ENCODE measurements around the gene CHRNA1.

The CHRNA1 gene

DNA sequence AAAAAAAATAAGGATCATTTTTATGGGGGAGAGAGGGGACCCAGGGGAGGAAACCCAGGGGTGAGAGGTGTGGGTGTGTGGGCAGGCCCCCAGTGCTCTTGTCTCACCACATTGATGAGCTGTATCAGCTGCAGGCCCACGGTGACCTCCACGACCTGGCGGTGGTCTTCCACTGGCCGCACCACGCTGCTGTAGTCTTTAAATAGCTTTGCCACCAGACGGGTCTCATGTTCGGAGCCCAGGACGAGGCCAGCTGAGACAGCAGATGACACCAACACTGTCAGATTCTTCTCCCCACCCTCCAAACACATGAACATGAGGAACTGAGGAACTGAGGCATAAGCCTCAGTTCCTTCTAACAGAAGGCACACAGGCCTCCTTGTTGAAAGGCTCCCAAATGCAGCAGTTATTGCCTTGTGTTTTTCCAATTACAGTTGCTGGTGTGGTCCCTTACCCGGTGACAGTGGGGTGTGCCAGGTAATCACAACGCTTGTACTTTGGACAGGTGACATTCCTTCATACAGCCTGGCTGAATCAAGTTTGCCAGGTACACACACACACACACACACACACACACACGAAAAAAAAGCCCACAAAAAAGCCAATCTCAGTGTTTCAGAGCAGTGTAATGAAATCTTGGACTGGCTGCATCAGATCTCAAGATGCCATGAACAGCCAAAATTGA, 4.7 kb downstream of the CHRNA1 start:
- no peak for DNase-seq

DNA sequence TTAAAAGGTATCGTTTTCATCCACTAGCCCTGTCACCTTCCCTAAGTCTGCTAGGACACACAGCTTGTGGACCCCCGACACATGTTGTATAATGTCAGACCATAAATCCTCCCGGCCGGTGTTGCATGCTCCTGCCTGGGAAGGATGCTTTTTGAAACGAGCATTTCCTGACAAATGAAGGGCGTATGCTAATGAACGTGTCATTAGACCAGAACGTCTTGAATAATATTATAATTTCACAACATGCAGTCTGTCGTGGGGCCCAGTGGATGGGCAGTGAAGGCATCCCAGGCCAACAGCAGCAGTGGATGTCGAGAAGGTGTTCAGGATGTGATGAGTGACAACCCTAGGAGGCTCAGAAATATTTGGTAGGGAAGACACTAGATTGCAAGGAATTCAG, 7.5 kb downstream of the CHRNA1 start:
- peak; percentile 40 for DNase-seq

DNA sequence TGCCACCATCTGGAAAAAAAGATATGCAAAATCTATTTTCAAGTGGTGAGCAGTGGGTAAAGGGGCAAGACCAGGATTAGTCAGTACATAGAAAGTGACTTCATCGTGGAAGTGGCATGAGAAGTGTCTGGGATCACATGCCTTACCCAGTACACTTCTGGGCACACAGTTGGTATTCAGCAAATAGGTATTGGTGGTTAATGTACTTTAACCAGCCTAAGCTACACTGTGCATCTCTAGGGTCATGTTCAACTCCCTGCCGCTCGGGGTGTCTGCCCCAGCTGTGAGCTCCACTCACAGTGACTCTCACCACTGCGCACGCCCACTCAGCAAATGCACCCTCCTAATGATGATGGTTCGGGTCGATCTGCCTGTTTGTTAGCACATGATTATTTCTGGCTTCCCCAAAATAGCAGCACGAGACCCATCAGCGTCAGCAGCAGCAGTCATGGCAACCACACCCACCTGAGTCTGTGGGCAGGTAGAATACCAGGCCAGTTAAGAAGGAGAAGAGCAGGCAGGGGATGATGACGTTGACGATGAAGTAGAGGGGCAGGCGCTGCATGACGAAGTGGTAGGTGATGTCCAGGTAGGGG, 11.1 kb downstream of the CHRNA1 start:
- DNase-seq = no peak

GRCh38 chr2:174752403-174753037, 11.8 kb downstream of the CHRNA1 start:
- no peak for DNase-seq

DNA sequence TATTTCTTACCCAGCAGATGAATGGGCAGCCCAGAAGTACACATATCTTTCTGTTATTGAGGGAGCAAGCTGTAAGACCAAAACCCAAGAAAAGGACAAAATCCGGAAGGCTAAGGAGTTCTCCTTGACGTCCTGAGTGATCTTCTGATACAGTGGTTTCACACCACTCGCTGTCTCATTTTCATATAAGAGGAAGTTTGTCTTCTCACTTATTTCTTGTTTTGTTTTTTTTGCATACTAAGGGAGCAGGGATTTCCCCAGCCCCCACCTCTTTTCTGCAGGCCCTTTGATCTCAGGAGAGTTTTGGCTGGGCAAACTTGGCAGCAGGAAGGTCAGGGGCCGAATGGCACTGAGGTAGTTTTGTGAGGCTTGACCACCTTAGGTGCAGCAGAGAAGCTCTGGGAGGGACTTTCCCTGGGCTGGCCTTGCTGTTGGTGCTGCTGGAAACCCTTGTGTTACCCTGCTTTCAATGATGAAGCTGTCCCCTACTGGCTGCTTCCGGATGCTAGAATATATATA, 13.3 kb downstream of the CHRNA1 start:
- DNase-seq = no peak

- DNase-seq = no peak
These were observed 14.5 kb downstream of the CHRNA1 start for GRCh38 chr2:174749793-174750192.

- DNase-seq = peak; percentile 10
These were observed 15.3 kb downstream of the CHRNA1 start for GRCh38 chr2:174748948-174749347.

GRCh38 chr2:174745142-174745541, 19.1 kb downstream of the CHRNA1 start:
- DNase-seq = no peak

GRCh38 chr2:174744111-174744510, 20.2 kb downstream of the CHRNA1 start:
- DNase-seq = no peak

GRCh38 chr2:174740721-174741120, 23.6 kb downstream of the CHRNA1 start:
- DNase-seq = no peak

DNA sequence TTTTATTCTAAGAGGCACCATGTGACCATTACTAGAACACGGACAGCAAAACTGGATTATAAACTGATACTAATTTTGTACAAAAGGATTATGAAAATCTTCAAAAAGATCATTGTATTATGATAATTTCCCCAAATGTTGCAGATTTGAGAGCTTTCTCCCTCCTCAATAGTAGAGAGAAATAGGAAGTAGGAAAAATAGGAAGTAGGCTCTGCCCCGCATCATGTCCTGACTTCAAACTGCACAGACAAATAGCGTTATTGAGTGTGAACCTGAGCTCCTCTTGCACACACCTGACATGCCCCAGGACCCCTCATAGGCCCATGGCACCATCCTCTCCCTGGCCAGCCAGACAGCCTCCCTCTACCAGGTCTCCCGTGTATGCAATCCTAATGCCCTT, 25.4 kb downstream of the CHRNA1 start:
- no peak for DNase-seq

DNA sequence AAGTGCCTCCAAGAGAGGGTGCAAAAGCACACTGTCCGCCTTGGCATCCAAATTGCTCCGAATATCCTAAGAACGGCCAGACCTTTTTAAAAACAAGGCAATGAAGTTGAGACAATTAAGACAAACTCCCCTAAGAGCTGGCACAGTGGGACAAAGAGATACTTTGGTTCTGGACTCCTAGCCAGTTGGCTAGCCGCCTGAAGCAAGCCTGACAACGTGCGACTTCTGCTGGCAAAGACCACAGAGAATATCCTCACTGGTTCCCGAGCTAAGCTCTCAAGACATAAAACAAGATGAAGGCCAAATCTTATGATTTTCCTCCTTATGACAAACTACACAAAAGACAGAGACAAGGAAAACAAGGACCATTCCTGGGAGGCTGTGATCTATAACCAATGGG, 32.7 kb downstream of the CHRNA1 start:
- DNase-seq = no peak

- no peak for DNase-seq
These were observed 33.6 kb downstream of the CHRNA1 start for GRCh38 chr2:174730698-174731018.

GRCh38 chr2:174729797-174730697, 34.2 kb downstream of the CHRNA1 start:
- no peak for DNase-seq

DNA sequence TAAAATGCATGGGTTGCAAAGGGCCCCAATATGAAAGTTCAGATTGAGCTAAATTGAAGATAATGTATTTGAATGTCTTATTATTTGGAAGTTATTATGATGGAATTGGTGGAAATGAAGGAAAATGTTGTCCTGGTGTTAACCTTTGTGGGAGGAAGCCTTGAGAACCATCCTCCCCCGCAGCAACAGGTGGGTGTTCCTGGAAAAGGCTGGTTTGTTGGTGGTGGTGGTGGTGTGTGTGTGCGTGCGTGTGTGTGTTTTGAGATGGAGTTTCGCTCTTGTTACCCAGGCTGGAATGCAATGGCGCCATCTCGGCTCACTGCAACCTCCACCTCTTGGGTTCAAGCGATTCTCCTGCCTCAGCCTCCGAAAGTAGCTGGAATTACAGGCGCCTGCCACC, 36.2 kb downstream of the CHRNA1 start:
- DNase-seq = no peak

DNA sequence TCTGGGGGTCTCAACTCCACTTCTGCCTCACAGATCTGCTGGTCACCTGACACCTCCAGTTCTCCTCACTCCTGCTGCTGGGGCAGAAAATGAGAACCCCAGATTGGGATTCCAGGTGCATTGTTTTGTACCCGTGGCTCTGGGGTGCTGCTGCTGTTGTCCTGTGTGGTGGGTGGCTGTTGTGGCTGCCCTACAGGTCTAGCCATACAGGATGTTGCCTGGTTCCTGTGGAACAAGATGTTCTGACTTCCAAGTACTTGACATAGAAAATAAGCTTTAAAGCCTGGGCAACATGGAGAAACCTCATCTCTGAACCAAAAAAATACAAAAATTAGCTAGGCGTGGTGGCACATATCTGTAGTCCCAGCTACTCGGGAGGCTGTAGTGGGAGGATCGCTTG, 38.1 kb downstream of the CHRNA1 start:
- DNase-seq = no peak

- no peak for DNase-seq
These were observed 41.2 kb downstream of the CHRNA1 start for GRCh38 chr2:174722942-174723592.

- no peak for DNase-seq
These were observed 45.3 kb downstream of the CHRNA1 start for GRCh38 chr2:174719016-174719415.

- no peak for DNase-seq
These were observed 45.7 kb downstream of the CHRNA1 start for GRCh38 chr2:174718591-174718990.

GRCh38 chr2:174717916-174718315, 46.4 kb downstream of the CHRNA1 start:
- no peak for DNase-seq

- no peak for DNase-seq
These were observed 47.0 kb downstream of the CHRNA1 start for GRCh38 chr2:174717273-174717672.

- no peak for DNase-seq
These were observed 47.5 kb downstream of the CHRNA1 start for GRCh38 chr2:174716785-174717184.

GRCh38 chr2:174713686-174714085, 50.6 kb downstream of the CHRNA1 start:
- no peak for DNase-seq
